SKM-1 (cell line): Measurements from ENCODE around the gene PYGB.

Experiments used
- DNase-seq: peaks from one replicate; lab custom pipeline; 2025; ENCODE audit not compliant: unreplicated experiment; lab: John Stamatoyannopoulos, UW

PYGB gene

GRCh38 chr20:25293910-25294458, 46.1 kb downstream of the PYGB start:
- DNase-seq = no peak

GRCh38 chr20:25294459-25295385, 46.8 kb downstream of the PYGB start:
- no peak for DNase-seq

DNA sequence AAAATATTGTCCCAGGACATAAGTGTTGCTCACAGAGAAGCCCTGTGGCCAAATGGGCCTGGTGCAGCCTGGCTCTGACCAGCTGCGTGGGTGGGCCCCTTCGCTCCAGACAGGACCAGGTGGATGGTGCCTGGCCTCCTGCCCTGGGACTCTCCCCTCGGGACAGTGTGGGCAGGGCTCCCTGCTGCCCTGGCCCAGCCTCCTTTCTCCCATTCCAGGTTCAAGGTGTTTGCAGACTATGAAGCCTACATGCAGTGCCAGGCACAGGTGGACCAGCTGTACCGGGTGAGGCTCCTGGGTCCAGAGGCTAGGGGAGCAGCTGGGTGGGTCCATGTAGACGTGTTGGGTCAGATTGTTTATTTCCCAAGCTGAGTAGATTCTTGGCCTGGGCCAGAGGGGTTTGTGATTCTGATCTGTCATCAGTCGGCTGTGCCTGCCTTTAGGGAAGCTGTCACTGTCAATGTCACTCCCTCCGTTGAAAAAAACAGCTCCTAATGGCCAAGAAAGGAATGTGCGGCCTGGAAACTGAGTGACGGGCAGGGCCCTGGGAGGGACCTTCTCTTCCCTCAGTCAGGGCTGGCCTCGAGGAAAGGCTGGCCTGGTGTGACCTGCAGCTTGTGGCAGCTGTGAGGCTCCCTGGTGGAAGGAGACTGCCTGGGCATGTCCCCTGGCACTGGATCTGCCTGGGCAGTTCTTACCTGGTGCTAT, 47.7 kb downstream of the PYGB start:
- no peak for DNase-seq

GRCh38 chr20:25296094-25297093, 48.5 kb downstream of the PYGB start:
- no peak for DNase-seq

- no peak for DNase-seq
These were observed 49.4 kb downstream of the PYGB start for GRCh38 chr20:25297141-25297905.

GRCh38 chr20:25299806-25300205, 51.9 kb downstream of the PYGB start:
- DNase-seq = no peak

DNA sequence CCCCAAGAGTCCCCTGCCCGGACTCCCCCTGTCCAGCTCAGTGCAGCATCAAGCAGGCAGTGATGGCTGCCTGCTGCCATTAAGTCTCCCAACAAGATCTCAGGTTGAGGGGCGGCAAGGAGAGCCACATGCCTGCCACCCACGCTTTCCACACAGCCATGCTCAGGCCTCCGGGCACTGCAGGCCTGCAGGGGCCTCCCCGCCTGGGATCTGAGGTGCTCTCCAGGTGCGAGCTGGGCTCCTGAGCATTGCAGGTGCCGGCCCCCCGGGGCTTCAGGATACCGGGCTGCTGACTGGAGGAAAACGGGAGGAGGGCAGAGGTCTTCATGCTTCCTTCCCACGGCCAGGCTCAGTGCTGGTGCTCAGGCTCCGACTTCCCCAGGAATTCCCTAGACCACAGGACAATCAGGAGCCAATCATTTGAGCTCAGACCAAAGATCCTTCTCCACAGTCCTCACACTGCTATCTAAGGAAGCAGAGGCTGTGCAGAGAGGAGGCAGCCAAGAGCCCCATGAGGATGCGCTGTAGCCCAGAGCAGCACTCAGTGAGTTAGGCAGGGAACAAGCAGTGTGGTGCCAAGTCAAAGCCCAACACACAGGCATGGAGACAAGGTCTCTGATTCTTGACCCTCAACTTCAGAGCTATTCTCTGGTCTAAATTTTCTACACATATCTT, 52.7 kb downstream of the PYGB start:
- no peak for DNase-seq

- DNase-seq = no peak
These were observed 53.6 kb downstream of the PYGB start for GRCh38 chr20:25301357-25301920.

GRCh38 chr20:25302596-25302995, 54.7 kb downstream of the PYGB start:
- no peak for DNase-seq

DNA sequence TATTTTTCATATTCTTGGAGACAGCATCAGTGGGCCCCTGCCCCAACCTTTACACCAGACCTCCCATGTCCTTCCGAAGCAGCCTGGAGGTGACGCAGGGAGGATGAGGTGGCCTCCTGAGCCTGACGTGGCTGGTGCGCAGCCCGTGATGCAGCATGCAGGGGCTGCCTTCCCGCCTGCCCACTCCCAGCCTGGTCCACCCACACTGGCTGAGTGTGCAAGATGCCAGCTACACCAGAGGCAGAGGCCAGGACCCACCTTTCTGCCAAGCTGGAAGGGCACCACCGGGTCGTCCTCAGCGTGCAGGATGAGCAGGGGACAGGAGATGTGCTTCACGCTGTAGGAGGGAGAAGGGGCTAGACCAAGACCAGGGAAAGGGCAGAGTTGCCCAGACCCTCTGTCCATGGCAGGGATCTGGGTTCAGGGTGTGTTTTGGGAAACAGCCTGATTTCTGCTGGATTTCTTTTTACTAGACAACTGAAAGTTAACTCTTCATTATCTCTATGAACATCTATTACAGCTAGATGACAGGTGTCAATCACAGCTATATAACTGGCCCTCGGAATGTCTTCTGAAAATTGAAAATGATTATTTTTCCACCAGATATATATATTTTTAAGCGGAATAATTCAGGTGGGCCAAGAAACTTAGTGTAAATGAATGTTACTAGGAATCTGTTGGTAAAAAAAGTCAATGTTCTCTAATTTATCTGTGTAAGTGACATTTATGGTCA, 55.6 kb downstream of the PYGB start:
- DNase-seq = no peak

DNA sequence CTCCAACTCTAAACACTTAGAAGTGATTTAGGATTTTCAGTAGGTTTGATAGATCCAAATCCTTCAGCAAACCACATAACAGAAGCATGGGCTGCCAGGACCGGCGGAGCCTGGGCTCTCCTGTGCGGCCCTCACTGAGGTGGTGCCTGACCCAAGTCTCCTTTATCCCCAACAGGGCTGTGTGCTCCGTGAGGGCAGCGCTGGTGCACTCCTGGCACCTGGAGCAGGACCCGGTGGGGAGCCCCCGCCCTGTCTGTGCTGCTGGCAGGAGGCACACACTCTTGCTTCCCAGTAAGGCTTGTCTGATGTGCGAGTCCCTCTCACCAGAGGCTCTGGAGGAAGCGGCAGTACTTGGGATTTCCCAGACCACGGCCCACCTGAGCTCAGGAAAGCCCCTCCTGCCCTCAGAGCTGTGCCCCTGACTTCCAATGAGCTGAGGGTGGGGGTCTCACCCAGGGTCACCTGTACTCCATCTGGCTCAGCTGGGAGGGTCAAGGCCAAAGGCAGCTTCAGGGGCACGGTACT, 56.2 kb downstream of the PYGB start:
- no peak for DNase-seq

DNA sequence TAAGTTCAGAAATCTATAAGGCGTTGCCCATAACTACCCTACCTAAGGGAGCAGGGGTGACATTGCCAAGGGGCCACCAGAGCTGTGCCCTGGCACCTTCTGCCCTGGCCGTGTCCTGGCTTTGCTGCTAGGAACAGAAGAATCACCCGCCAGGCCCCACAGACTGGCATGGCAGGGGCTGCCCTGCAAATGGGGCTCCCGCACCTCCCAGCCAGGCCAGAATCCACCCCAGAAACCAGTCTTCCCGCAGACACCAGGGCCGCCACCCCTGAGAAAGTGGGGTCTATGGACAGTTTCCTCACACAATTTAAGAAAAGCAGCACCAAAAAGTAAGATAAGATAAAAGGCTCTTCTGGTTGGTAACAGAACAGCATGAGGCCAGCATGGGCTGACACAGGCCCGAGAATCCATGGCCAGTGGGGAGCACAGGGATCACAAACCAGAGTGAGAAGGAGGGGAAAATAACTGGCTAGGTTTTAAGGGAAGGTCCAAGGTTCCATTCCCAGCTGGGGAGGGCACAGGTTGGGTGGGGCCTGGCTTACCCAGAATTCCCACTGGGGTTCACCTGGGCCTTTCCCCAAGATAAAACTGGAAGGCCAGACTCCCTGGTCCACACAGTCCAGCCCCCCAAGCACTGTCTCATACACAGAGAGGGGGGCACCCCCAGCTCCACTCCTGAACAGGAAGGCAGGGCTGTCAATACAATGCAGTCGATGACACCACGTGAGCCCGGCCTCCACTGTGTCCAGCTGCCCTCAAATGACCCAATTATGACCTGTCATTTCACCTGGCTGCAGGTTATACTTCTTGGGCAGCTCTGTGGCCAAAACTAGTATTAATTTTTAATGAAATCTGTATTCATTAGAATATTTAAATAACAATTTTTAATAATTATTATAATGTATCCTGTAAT, 59.4 kb downstream of the PYGB start:
- DNase-seq = no peak

GRCh38 chr20:25308083-25308491, 60.2 kb downstream of the PYGB start:
- DNase-seq = no peak

- no peak for DNase-seq
These were observed 60.9 kb downstream of the PYGB start for GRCh38 chr20:25308671-25309394.

- no peak for DNase-seq
These were observed 61.7 kb downstream of the PYGB start for GRCh38 chr20:25309395-25310267.
